B cell (primary cell): ENCODE measurements around the gene XG.
"Not testable (repeated sequence)": the region's sequence is repeated elsewhere in the genome, so short reads cannot be mapped to it uniquely, and the experiment has no call there.

ENCODE experiments used
- EZH2 ChIP-seq: IDR thresholded peaks from 2 replicates; pipeline ENCODE4 v1.6.1; 2012; ENCODE audit warnings: borderline replicate concordance, low read depth, mild to moderate bottlenecking, moderate library complexity, low read length; ENCODE audit not compliant: insufficient read depth, poor library complexity, severe bottlenecking
- TF ChIP-seq, protein P1 (sequence below): fragments of 200-600 bp; IDR thresholded peaks from one replicate; pipeline ENCODE4 v1.8.0; 2022; ENCODE audit warnings: antibody characterized with exemption, mild to moderate bottlenecking

DNA sequence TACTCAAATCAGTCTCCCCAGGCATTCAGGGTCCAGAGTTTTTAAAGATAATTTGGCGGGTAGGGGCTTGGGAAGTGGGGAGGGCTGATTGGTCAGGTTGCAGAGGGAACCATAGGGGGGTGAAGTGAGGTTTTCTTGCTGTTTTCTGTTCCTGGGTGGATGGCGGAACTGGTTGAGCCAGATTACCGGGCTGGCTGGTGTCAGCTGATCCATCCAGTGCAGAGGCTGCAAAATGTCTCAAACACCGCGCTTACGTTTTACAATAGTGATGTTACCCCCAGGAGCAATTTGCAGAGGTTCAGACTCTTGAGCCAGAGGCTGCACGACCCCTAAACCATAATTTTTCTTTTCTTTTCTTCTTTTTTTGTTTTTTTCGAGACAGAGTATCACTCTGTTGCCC lies 51.6 kb downstream of the XG start:
- TF ChIP-seq, protein P1, sequence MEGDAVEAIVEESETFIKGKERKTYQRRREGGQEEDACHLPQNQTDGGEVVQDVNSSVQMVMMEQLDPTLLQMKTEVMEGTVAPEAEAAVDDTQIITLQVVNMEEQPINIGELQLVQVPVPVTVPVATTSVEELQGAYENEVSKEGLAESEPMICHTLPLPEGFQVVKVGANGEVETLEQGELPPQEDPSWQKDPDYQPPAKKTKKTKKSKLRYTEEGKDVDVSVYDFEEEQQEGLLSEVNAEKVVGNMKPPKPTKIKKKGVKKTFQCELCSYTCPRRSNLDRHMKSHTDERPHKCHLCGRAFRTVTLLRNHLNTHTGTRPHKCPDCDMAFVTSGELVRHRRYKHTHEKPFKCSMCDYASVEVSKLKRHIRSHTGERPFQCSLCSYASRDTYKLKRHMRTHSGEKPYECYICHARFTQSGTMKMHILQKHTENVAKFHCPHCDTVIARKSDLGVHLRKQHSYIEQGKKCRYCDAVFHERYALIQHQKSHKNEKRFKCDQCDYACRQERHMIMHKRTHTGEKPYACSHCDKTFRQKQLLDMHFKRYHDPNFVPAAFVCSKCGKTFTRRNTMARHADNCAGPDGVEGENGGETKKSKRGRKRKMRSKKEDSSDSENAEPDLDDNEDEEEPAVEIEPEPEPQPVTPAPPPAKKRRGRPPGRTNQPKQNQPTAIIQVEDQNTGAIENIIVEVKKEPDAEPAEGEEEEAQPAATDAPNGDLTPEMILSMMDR = not testable (repeated sequence)
- TF ChIP-seq EZH2 = not testable (repeated sequence)
